GM19099 (cell line): ENCODE data around the gene TMEM163.

ENCODE experiments used
- POLR2A ChIP-seq: IDR thresholded peaks from 3 replicates; pipeline ENCODE4 v1.6.1; 2011; ENCODE audit warnings: low read depth; ENCODE audit not compliant: insufficient read length; ENCODE audit errors: extremely low read depth

Gene TMEM163

GRCh38 chr2:134558208-134558830, 160.5 kb downstream of the TMEM163 start:
- TF ChIP-seq POLR2A: no peak

GRCh38 chr2:134555411-134555810, 163.4 kb downstream of the TMEM163 start:
- TF ChIP-seq POLR2A: no peak

GRCh38 chr2:134553657-134554056, 165.1 kb downstream of the TMEM163 start:
- no peak for TF ChIP-seq POLR2A

- TF ChIP-seq POLR2A: no peak
Measured at GRCh38 chr2:134550566-134551164, 168.1 kb downstream of the TMEM163 start.

GRCh38 chr2:134549104-134549503, 169.7 kb downstream of the TMEM163 start:
- TF ChIP-seq POLR2A: no peak

GRCh38 chr2:134540990-134541389, 177.8 kb downstream of the TMEM163 start:
- TF ChIP-seq POLR2A: no peak

GRCh38 chr2:134539981-134540380, 178.8 kb downstream of the TMEM163 start:
- TF ChIP-seq POLR2A: no peak

- TF ChIP-seq POLR2A: no peak
Measured at GRCh38 chr2:134537702-134538101, 181.1 kb downstream of the TMEM163 start.

- TF ChIP-seq POLR2A: no peak
Measured at GRCh38 chr2:134537121-134537520, 181.7 kb downstream of the TMEM163 start.

GRCh38 chr2:134536296-134536695, 182.5 kb downstream of the TMEM163 start:
- no peak for TF ChIP-seq POLR2A

- TF ChIP-seq POLR2A: no peak
Measured at GRCh38 chr2:134532537-134532936, 186.3 kb downstream of the TMEM163 start.

- TF ChIP-seq POLR2A: no peak
Measured at GRCh38 chr2:134527381-134527780, 191.4 kb downstream of the TMEM163 start.

- no peak for TF ChIP-seq POLR2A
Measured at GRCh38 chr2:134522496-134523455, 196.0 kb downstream of the TMEM163 start.

GRCh38 chr2:134518101-134518500, 200.7 kb downstream of the TMEM163 start:
- TF ChIP-seq POLR2A: no peak

- no peak for TF ChIP-seq POLR2A
Measured at GRCh38 chr2:134515137-134515536, 203.7 kb downstream of the TMEM163 start.

GRCh38 chr2:134513465-134513804, 205.4 kb downstream of the TMEM163 start:
- TF ChIP-seq POLR2A: no peak
